Astrocyte (in vitro differentiated cells and primary cell): ENCODE measurements around the gene DNAAF1. TPM values are rescaled to one million over a fixed set of nuclear protein-coding genes. Genes with fewer than 3 reads are reported as not detected.
A peak's percentile ranks its signal among the peaks of the same experiment; 100 is the strongest.

Experiments
- DNase-seq: peaks from one replicate; pipeline ENCODE4 v3.0.0-alpha.2; 2010; ENCODE audit warnings: low read depth
- FAIRE-seq: peaks from 2 replicates; lab custom pipeline; 2011; peaks lifted over from hg19 to GRCh38; lab: Jason Lieb, UNC
- H2AFZ ChIP-seq: 2 replicates; pipeline ENCODE4 v1.6.0; 2012; ENCODE audit warnings: low read depth, low read length, inconsistent platforms
- H3K27ac ChIP-seq: 2 replicates; pipeline ENCODE4 v1.5.1; 2011; ENCODE audit warnings: low read depth, low read length, inconsistent platforms
- H3K27me3 ChIP-seq: 2 replicates; pipeline ENCODE4 v1.6.0; 2011; ENCODE audit warnings: low read length, inconsistent platforms; ENCODE audit not compliant: insufficient read depth
- H3K36me3 ChIP-seq: 2 replicates; pipeline ENCODE4 v1.5.1; 2011; ENCODE audit warnings: low read length, inconsistent platforms; ENCODE audit not compliant: insufficient read depth
- H3K4me1 ChIP-seq: 2 replicates; pipeline ENCODE4 v1.5.1; 2011; ENCODE audit warnings: low read length, inconsistent platforms; ENCODE audit not compliant: insufficient read depth
- H3K4me2 ChIP-seq: 2 replicates; pipeline ENCODE4 v1.6.0; 2012; ENCODE audit warnings: low read length, inconsistent platforms
- H3K4me3 ChIP-seq: 2 replicates; pipeline ENCODE4 v1.5.1; 2011; ENCODE audit warnings: low read depth, mild to moderate bottlenecking, low read length, inconsistent platforms; ENCODE audit not compliant: insufficient read depth
- H3K79me2 ChIP-seq: 2 replicates; pipeline ENCODE4 v1.6.0; 2012; ENCODE audit warnings: mild to moderate bottlenecking, low read length, inconsistent platforms; ENCODE audit not compliant: insufficient read depth
- H3K9ac ChIP-seq: 2 replicates; pipeline ENCODE4 v1.6.0; 2012; ENCODE audit warnings: mild to moderate bottlenecking, low read length, inconsistent platforms
- H3K9me3 ChIP-seq: 2 replicates; pipeline ENCODE4 v1.5.1; 2012; ENCODE audit warnings: low read depth, mild to moderate bottlenecking, low read length, inconsistent platforms; ENCODE audit not compliant: insufficient read depth
- H4K20me1 ChIP-seq: 2 replicates; pipeline ENCODE4 v1.6.0; 2012; ENCODE audit warnings: low read length, inconsistent platforms; ENCODE audit not compliant: insufficient read depth
- H3K27ac Mint-ChIP-seq: one replicate; pipeline ENCODE4 v1.8.0; 2021; ENCODE audit warnings: mild to moderate bottlenecking, mixed read lengths; ENCODE audit not compliant: unreplicated experiment
- H3K27me3 Mint-ChIP-seq: one replicate; pipeline ENCODE4 v1.8.0; 2021; ENCODE audit warnings: low read depth, mixed read lengths; ENCODE audit not compliant: unreplicated experiment
- H3K36me3 Mint-ChIP-seq: one replicate; pipeline ENCODE4 v1.8.0; 2021; ENCODE audit warnings: low read depth, mixed read lengths; ENCODE audit not compliant: unreplicated experiment
- H3K4me1 Mint-ChIP-seq: one replicate; pipeline ENCODE4 v1.8.0; 2021; ENCODE audit warnings: low read depth, mixed read lengths; ENCODE audit not compliant: unreplicated experiment
- H3K4me3 Mint-ChIP-seq: one replicate; pipeline ENCODE4 v1.8.0; 2021; ENCODE audit warnings: mild to moderate bottlenecking, moderate library complexity, mixed read lengths; ENCODE audit not compliant: unreplicated experiment
- H3K9me3 Mint-ChIP-seq: one replicate; pipeline ENCODE4 v1.8.0; 2021; ENCODE audit warnings: mild to moderate bottlenecking, mixed read lengths; ENCODE audit not compliant: unreplicated experiment
- CTCF ChIP-seq: IDR thresholded peaks from 2 replicates; pipeline ENCODE4 v1.5.1; 2011; ENCODE audit warnings: low read depth, mild to moderate bottlenecking, inconsistent platforms, low read length, moderate library complexity; ENCODE audit not compliant: insufficient read depth
- EZH2 ChIP-seq: IDR thresholded peaks from 2 replicates; pipeline ENCODE4 v1.6.1; 2012; ENCODE audit warnings: mild to moderate bottlenecking, low read length, inconsistent platforms; ENCODE audit not compliant: insufficient read depth
- total RNA-seq: library from RNA; stranded (reverse); gene quantifications from 2 replicates; pipeline ENCODE4 v1.2.1, GENCODE V29; 2021

The DNAAF1 gene
- total RNA-seq, 1 donor from 2014 or later: 0.30 TPM

- Histone ChIP-seq H3K9me3 (no peaks in the 10 kb centered on the region), H2AFZ (no peak overlapping the region), H3K27me3 (peaks cover 2% of the 10 kb centered on the region), H3K4me1 (no peaks in the 10 kb centered on the region), H3K4me2 (no peak overlapping the region), H3K4me3 (no peak overlapping the region), H3K27ac (no peak overlapping the region), H3K79me2 (no peaks in the 10 kb centered on the region), H3K9ac (no peak overlapping the region), H4K20me1 (no peaks in the 10 kb centered on the region), H3K36me3 (no peaks in the 10 kb centered on the region)
- Mint-ChIP-seq H3K27me3 (peaks cover 40% of the 10 kb centered on the region), H3K36me3 (peaks cover 2% of the 10 kb centered on the region), H3K4me1 (no peaks in the 10 kb centered on the region), H3K9me3 (peaks cover 2% of the 10 kb centered on the region), H3K27ac (no peak overlapping the region), H3K4me3 (no peak overlapping the region)
- DNase-seq: no peak
- TF ChIP-seq EZH2: no peak
- TF ChIP-seq CTCF: no peak
- no peak for FAIRE-seq
These were observed 62.8 kb downstream of the DNAAF1 start for GRCh38 chr16:84207879-84208278.

- no peak for FAIRE-seq
- Mint-ChIP-seq H3K27ac (no peak overlapping the region), H3K9me3 (no peaks in the 10 kb centered on the region), H3K4me3 (no peak overlapping the region), H3K36me3 (no peaks in the 10 kb centered on the region), H3K4me1 (no peaks in the 10 kb centered on the region), H3K27me3 (peaks cover 36% of the 10 kb centered on the region)
- TF ChIP-seq EZH2 (no peak), CTCF (peak; percentile 10)
- Histone ChIP-seq H3K9me3 (no peaks in the 10 kb centered on the region), H2AFZ (no peak overlapping the region), H4K20me1 (no peaks in the 10 kb centered on the region), H3K27ac (no peak overlapping the region), H3K9ac (no peak overlapping the region), H3K79me2 (no peaks in the 10 kb centered on the region), H3K27me3 (peaks cover 2% of the 10 kb centered on the region), H3K4me2 (no peak overlapping the region), H3K36me3 (no peaks in the 10 kb centered on the region), H3K4me3 (no peak overlapping the region), H3K4me1 (no peaks in the 10 kb centered on the region)
- peak; percentile 12 for DNase-seq
These were observed 64.9 kb downstream of the DNAAF1 start for GRCh38 chr16:84209989-84210388.

DNA sequence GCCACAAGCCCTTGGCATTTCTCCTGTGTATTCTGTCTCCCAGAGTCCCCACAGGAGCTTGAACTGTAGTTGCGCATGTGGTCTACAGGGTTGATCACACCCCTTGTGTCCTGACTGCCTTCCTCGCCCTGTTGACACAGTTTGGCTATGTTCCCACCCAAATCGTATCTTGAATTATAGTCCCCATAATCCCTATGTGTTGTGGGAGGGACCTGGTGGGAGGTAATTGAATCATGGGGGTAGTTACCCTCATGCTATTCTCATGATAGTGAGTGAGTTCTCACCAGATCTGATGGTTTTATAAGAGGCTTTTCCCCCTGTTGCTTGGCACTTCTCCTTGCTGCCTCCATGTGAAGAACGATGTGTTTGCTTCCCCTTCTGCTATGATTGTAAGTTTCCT is 67.0 kb downstream of the DNAAF1 start:
- no peak overlapping the region for H3K4me3 Mint-ChIP-seq
- DNase-seq: no peak
- H3K4me1 Mint-ChIP-seq: no peaks in the 10 kb centered on the region
- H3K27ac Mint-ChIP-seq: no peak overlapping the region
- H3K27me3 Mint-ChIP-seq: peaks cover 32% of the 10 kb centered on the region
- Histone ChIP-seq H3K9me3 (no peaks in the 10 kb centered on the region), H3K4me3 (no peak overlapping the region), H3K79me2 (no peaks in the 10 kb centered on the region), H3K4me2 (no peak overlapping the region), H3K36me3 (no peaks in the 10 kb centered on the region), H4K20me1 (no peaks in the 10 kb centered on the region), H2AFZ (no peak overlapping the region), H3K27me3 (no peaks in the 10 kb centered on the region), H3K4me1 (no peaks in the 10 kb centered on the region), H3K27ac (no peak overlapping the region), H3K9ac (no peak overlapping the region)
- no peaks in the 10 kb centered on the region for H3K36me3 Mint-ChIP-seq
- FAIRE-seq: no peak
- no peaks in the 10 kb centered on the region for H3K9me3 Mint-ChIP-seq
- TF ChIP-seq CTCF: no peak
- no peak for TF ChIP-seq EZH2
